ENCODE measurements around the gene KRTAP4-8. TPM values are rescaled to one million over a fixed set of nuclear protein-coding genes. Genes with fewer than 3 reads are reported as not detected.
"Not testable (repeated sequence)": the region's sequence is repeated elsewhere in the genome, so short reads cannot be mapped to it uniquely, and the experiment has no call there.

KRTAP4-8 gene
- total RNA-seq, 2 experiments from 2014 or later, result not detected

DNA sequence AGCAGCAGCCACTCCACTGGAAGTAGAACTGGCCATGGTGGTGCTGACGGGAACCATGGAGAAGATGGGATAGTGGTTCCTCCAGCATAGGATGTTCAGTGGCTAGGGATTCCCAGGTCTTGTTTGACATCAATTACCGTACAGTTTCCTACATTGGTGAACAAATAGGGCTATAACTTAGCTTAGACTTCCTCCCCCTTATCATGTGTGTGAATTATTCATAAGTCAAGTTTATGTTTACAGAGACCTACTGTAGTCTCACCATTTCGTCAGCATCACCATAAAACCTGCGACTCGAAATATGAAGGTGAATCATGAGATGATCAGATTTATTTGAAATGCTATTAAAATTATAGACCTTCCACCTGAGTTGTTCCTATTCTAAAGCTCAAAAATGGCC is 39.2 kb downstream of the KRTAP4-8 start:
- Histone ChIP-seq H3K36me3 (ENCODE audit: insufficient read depth, low read length) (no peaks in the 10 kb centered on the region), H3K27ac (ENCODE audit: low read depth, low read length, poor library complexity, severe bottlenecking) (no peak overlapping the region), H4K20me1 (ENCODE audit: insufficient read depth, low read length) (no peaks in the 10 kb centered on the region), H3K79me2 (ENCODE audit: insufficient read depth, low read depth, low read length) (no peaks in the 10 kb centered on the region), H3K4me3 (ENCODE audit: low read depth, low read length, poor library complexity, severe bottlenecking) (no peak overlapping the region), H3K9me3 (ENCODE audit: low read length) (no peaks in the 10 kb centered on the region), H3K4me2 (ENCODE audit: low read length) (no peak overlapping the region), H3K9me2 (ENCODE audit: insufficient read depth, low read length) (no peaks in the 10 kb centered on the region), H3K4me1 (ENCODE audit: insufficient read depth, low read length, poor library complexity, severe bottlenecking) (no peaks in the 10 kb centered on the region), H2AFZ (ENCODE audit: low read length) (no peak overlapping the region)
- ChIA-PET CTCF (ENCODE audit: unreplicated experiment) (no interaction called here), POLR2A (interaction anchor here (0.6 to 0.7 kb wide), 2 partner anchors 15 to 284 kb away, joined by 3 to 4 read pairs; no protein-coding TSS in a partner anchor)
- no TSS peak for BruUV-seq (replicated peaks)
- intact Hi-C loops (cut with micrococcal nuclease; ENCODE audit: unreplicated experiment), result no loop called here
- TF ChIP-seq, protein P1, sequence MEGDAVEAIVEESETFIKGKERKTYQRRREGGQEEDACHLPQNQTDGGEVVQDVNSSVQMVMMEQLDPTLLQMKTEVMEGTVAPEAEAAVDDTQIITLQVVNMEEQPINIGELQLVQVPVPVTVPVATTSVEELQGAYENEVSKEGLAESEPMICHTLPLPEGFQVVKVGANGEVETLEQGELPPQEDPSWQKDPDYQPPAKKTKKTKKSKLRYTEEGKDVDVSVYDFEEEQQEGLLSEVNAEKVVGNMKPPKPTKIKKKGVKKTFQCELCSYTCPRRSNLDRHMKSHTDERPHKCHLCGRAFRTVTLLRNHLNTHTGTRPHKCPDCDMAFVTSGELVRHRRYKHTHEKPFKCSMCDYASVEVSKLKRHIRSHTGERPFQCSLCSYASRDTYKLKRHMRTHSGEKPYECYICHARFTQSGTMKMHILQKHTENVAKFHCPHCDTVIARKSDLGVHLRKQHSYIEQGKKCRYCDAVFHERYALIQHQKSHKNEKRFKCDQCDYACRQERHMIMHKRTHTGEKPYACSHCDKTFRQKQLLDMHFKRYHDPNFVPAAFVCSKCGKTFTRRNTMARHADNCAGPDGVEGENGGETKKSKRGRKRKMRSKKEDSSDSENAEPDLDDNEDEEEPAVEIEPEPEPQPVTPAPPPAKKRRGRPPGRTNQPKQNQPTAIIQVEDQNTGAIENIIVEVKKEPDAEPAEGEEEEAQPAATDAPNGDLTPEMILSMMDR (conservative IDR thresholded peaks at IDR 0.05; ENCODE audit: low read length), result no peak
- TF ChIP-seq EZH2phosphoT487 (IDR thresholded peaks at IDR 0.05; ENCODE audit: borderline replicate concordance, low read depth, low read length), result no peak
- DNase-seq (ENCODE audit: low spot score), result no peak

DNA sequence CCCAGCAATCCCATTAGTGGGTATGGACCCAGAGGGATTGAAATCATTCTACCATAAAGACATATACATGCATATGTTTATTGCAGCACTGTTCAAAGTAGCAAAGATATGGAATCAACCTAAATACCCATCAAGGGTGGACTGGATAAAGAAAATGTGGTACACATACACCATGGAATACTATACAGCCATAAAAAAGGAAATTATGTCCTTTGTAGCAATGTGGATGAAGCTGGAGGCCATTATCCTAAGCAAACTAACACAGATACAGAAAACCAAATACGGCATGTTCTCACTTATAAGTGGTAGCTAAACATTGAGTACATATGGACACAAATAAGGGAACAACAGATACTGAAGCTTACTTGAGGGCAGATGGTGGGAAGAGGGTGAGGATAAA is 40.4 kb downstream of the KRTAP4-8 start:
- Histone ChIP-seq H3K9me3 (ENCODE audit: low read length) (no peaks in the 10 kb centered on the region), H3K27ac (ENCODE audit: low read depth, low read length, poor library complexity, severe bottlenecking) (no peak overlapping the region), H3K79me2 (ENCODE audit: insufficient read depth, low read depth, low read length) (no peaks in the 10 kb centered on the region), H3K4me3 (ENCODE audit: low read depth, low read length, poor library complexity, severe bottlenecking) (no peak overlapping the region), H3K36me3 (ENCODE audit: insufficient read depth, low read length) (no peaks in the 10 kb centered on the region), H4K20me1 (ENCODE audit: insufficient read depth, low read length) (no peaks in the 10 kb centered on the region), H3K4me1 (ENCODE audit: insufficient read depth, low read length, poor library complexity, severe bottlenecking) (no peaks in the 10 kb centered on the region), H2AFZ (ENCODE audit: low read length) (no peak overlapping the region), H3K4me2 (ENCODE audit: low read length) (no peak overlapping the region), H3K9me2 (ENCODE audit: insufficient read depth, low read length) (no peaks in the 10 kb centered on the region)
- POLR2A ChIA-PET, result interaction anchor here (0.6 kb wide), 1 partner anchor 346 kb away, joined by 3 read pairs; no protein-coding TSS in a partner anchor
- CTCF ChIA-PET (ENCODE audit: unreplicated experiment), result no interaction called here
- intact Hi-C loops (cut with micrococcal nuclease; ENCODE audit: unreplicated experiment), result no loop called here
- DNase-seq (ENCODE audit: low spot score), result no peak
- TF ChIP-seq, protein P1 (conservative IDR thresholded peaks at IDR 0.05; ENCODE audit: low read length), result no peak
- TF ChIP-seq EZH2phosphoT487 (IDR thresholded peaks at IDR 0.05; ENCODE audit: borderline replicate concordance, low read depth, low read length), result no peak
- BruUV-seq (replicated peaks), result no TSS peak

DNA sequence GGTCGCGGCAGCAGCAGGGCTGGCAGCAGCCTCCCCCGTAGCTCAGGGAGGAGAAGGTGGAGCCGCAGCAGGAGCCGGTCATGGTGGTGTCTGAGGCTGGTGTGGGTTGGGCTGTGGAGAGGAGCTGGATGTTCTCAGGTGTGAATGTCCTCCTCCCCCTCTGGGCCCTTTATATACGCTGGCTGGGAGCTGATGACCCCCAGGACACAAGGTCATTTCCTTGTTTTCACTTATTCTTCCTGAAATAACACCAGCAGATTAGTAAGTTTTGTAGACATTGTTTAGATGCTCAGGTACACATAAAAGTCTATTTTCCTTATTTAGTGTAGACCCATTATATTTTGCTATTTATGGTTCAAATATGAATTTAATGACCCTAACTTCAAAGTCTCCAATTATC is 42.8 kb downstream of the KRTAP4-8 start, which contains the start of gene KRTAP2-2:
Gene KRTAP2-2, minus strand, starts transcription at position 101 of the 400 bp plus-strand sequence. Its CDS starts 19 bp downstream, at position 82.
- BruUV-seq (replicated peaks); H2AFZ ChIP-seq (ENCODE audit: low read length); H3K9me2 ChIP-seq (ENCODE audit: insufficient read depth, low read length); H3K4me2 ChIP-seq (ENCODE audit: low read length); H3K36me3 ChIP-seq (ENCODE audit: insufficient read depth, low read length); H3K4me3 ChIP-seq (ENCODE audit: low read depth, low read length, poor library complexity, severe bottlenecking); H3K27ac ChIP-seq (ENCODE audit: low read depth, low read length, poor library complexity, severe bottlenecking); intact Hi-C loops (cut with micrococcal nuclease; ENCODE audit: unreplicated experiment); POLR2A ChIA-PET; CTCF ChIA-PET (ENCODE audit: unreplicated experiment); DNase-seq (ENCODE audit: low spot score); H3K9me3 ChIP-seq (ENCODE audit: low read length); H3K79me2 ChIP-seq (ENCODE audit: insufficient read depth, low read depth, low read length); H3K4me1 ChIP-seq (ENCODE audit: insufficient read depth, low read length, poor library complexity, severe bottlenecking); H4K20me1 ChIP-seq (ENCODE audit: insufficient read depth, low read length): not testable (repeated sequence)

DNA sequence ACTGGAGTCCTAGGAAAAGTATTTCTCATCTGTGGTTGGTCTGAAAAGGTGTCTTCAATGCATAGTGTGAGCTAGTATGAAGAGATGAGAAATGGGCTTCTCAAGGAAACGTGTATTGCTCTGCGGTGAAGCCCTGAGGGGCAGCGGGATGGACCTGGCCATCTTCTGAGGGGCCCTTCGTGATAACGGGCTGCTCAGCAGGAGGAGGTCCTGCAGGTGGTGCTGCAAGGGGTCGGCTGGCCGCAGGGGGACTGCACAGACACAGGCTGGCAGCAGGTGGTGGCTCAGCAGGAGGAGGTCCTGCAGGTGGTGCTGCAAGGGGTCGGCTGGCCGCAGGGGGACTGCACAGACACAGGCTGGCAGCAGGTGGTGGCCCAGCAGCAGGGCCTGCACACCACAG is 43.4 kb downstream of the KRTAP4-8 start:
- H3K79me2 ChIP-seq (ENCODE audit: insufficient read depth, low read depth, low read length); BruUV-seq (replicated peaks); H3K4me2 ChIP-seq (ENCODE audit: low read length); H3K9me2 ChIP-seq (ENCODE audit: insufficient read depth, low read length); POLR2A ChIA-PET; H2AFZ ChIP-seq (ENCODE audit: low read length); H3K4me3 ChIP-seq (ENCODE audit: low read depth, low read length, poor library complexity, severe bottlenecking); H3K36me3 ChIP-seq (ENCODE audit: insufficient read depth, low read length); H4K20me1 ChIP-seq (ENCODE audit: insufficient read depth, low read length); H3K9me3 ChIP-seq (ENCODE audit: low read length); intact Hi-C loops (cut with micrococcal nuclease; ENCODE audit: unreplicated experiment); CTCF ChIA-PET (ENCODE audit: unreplicated experiment); H3K27ac ChIP-seq (ENCODE audit: low read depth, low read length, poor library complexity, severe bottlenecking); H3K4me1 ChIP-seq (ENCODE audit: insufficient read depth, low read length, poor library complexity, severe bottlenecking); DNase-seq (ENCODE audit: low spot score): not testable (repeated sequence)

All from OCI-LY7 (cell line).